GM12801 (cell line): ENCODE data around the gene NRBP1.

Source experiments
- CTCF ChIP-seq: IDR thresholded peaks from one replicate; pipeline ENCODE4 v1.5.1; 2011; ENCODE audit warnings: control low read depth; ENCODE audit not compliant: insufficient read length; ENCODE audit errors: extremely low read depth

The NRBP1 gene

GRCh38 chr2:27409321-27410073 is 18.9 kb upstream of the NRBP1 start, which contains the start of gene PPM1G:
Gene PPM1G, minus strand, starts transcription at chr2:27409591. Its CDS starts 169 bp downstream, at chr2:27409422.
- TF ChIP-seq CTCF: no peak

- TF ChIP-seq CTCF: no peak
These were observed 15.8 kb upstream of the NRBP1 start for GRCh38 chr2:27412419-27413152.

- TF ChIP-seq CTCF: no peak
These were observed 12.3 kb upstream of the NRBP1 start for GRCh38 chr2:27416151-27416550.

GRCh38 chr2:27420996-27421395 is 7.4 kb upstream of the NRBP1 start:
- no peak for TF ChIP-seq CTCF

- no peak for TF ChIP-seq CTCF
These were observed 6.7 kb upstream of the NRBP1 start for GRCh38 chr2:27421660-27422250.

- TF ChIP-seq CTCF: no peak
These were observed 5.5 kb upstream of the NRBP1 start for GRCh38 chr2:27422958-27423357.

- TF ChIP-seq CTCF: no peak
These were observed 593 bp upstream of the NRBP1 start for GRCh38 chr2:27427863-27428212.
